Natural killer cell (primary cell): ENCODE data around the gene GALNS. TPM values are rescaled to one million over a fixed set of nuclear protein-coding genes. Genes with fewer than 3 reads are reported as not detected.

Experiments used
- ATAC-seq, 3 donors: fragments of 150-1000 bp in 2 of 3; fragments of 200-7000 bp in 1 of 3; cut with Tn5 transposase; 1 replicate in 1 of 3; 2 replicates in 2 of 3; pipeline ENCODE4 v1.10.0; 2021; ENCODE audit warnings: mild to moderate bottlenecking in 2 of 3, moderate library complexity in 2 of 3
- DNase-seq, 2 donors: peaks; one replicate each; pipeline versions ENCODE4 v3.0.0 to v3.0.0-alpha.2; 2013 to 2021; ENCODE audit warnings: mixed read lengths in 1 of 2
- H3K27ac ChIP-seq: one replicate; pipeline ENCODE4 v1.5.1; 2013; ENCODE audit warnings: mild to moderate bottlenecking, low read length
- H3K27me3 ChIP-seq: one replicate; pipeline ENCODE4 v1.6.1; 2013; ENCODE audit warnings: low read length; ENCODE audit not compliant: control insufficient read depth, insufficient read depth
- H3K36me3 ChIP-seq: one replicate; pipeline ENCODE4 v1.6.1; 2013; ENCODE audit warnings: low read length; ENCODE audit not compliant: control insufficient read depth, insufficient read depth
- H3K4me1 ChIP-seq: one replicate; pipeline ENCODE4 v1.6.1; 2013; ENCODE audit warnings: low read length; ENCODE audit not compliant: control insufficient read depth, insufficient read depth
- H3K4me3 ChIP-seq: one replicate; pipeline ENCODE4 v1.5.1; 2013; ENCODE audit warnings: low read length
- H3K9me3 ChIP-seq: one replicate; pipeline ENCODE4 v1.6.1; 2013; ENCODE audit warnings: low read length; ENCODE audit not compliant: control insufficient read depth, insufficient read depth
- H3K27ac Mint-ChIP-seq, 2 donors: one replicate each; pipeline ENCODE4 v1.8.0; 2022; ENCODE audit warnings: mild to moderate bottlenecking in 2 of 2, mixed read lengths in 2 of 2, moderate library complexity in 1 of 2
- H3K27me3 Mint-ChIP-seq, 2 donors: one replicate each; pipeline ENCODE4 v1.8.0; 2022; ENCODE audit warnings: low read depth in 2 of 2, mixed read lengths in 2 of 2
- H3K36me3 Mint-ChIP-seq: one replicate; pipeline ENCODE4 v1.8.0; 2022; ENCODE audit warnings: mixed read lengths
- H3K4me1 Mint-ChIP-seq, 2 donors: one replicate each; pipeline ENCODE4 v1.8.0; 2022; ENCODE audit warnings: mixed read lengths in 2 of 2
- H3K4me3 Mint-ChIP-seq: one replicate; pipeline ENCODE4 v1.8.0; 2022; ENCODE audit warnings: mild to moderate bottlenecking, moderate library complexity, mixed read lengths
- H3K9me3 Mint-ChIP-seq, 2 donors: one replicate each; pipeline ENCODE4 v1.8.0; 2022; ENCODE audit warnings: mixed read lengths in 2 of 2
- CTCF ChIP-seq: fragments of 200-600 bp; IDR thresholded peaks from one replicate; pipeline ENCODE4 v1.8.0; 2022; ENCODE audit warnings: antibody characterized with exemption
- WGBS: methylation state at CpG from one replicate; pipeline ENCODE4 v1.1.7; 2013; ENCODE audit warnings: missing lambda C conversion rate; ENCODE audit not compliant: insufficient coverage; 5-methylcytosine and 5-hydroxymethylcytosine counted together
- intact Hi-C: fragments of 100-400 bp; cut with micrococcal nuclease; formaldehyde crosslinking; loops from one replicate; pipeline ENCODE4 v1.14.2; 2022
- total RNA-seq, 4 donors: library from RNA; stranded (reverse); fragments of 120-200 nt in 1 of 4; gene quantifications; one replicate each; pipeline versions ENCODE4 v1.2.3 to v1.2.4, GENCODE V29; 2013 to 2022

Gene GALNS
- total RNA-seq, 3 donors from 2014 or later (not counting 1 experiment from before 2014, with no cell fraction given): 58.1 to 75.8 (median 65.7) TPM

GRCh38 chr16:88841521-88842307 lies 15.0 kb downstream of the GALNS start:
- H3K36me3 Mint-ChIP-seq: no peaks in the 10 kb centered on the region
- no peak for TF ChIP-seq CTCF
- intact Hi-C loops: no loop called here
- no peaks in the 10 kb centered on the region for H3K9me3 Mint-ChIP-seq
- ATAC-seq (no peak), DNase-seq (no peak)
- Histone ChIP-seq H3K4me3 (no peak overlapping the region), H3K9me3 (no peaks in the 10 kb centered on the region), H3K4me1 (no peaks in the 10 kb centered on the region), H3K27ac (no peak overlapping the region), H3K36me3 (peaks cover 14% of the 10 kb centered on the region), H3K27me3 (no peaks in the 10 kb centered on the region)
- WGBS: 92% methylated on average over 40 of the region's 40 CpGs
- H3K27me3 Mint-ChIP-seq: no peaks in the 10 kb centered on the region
- H3K4me3 Mint-ChIP-seq: no peak overlapping the region
- H3K4me1 Mint-ChIP-seq: no peaks in the 10 kb centered on the region
- no peak overlapping the region for H3K27ac Mint-ChIP-seq

GRCh38 chr16:88840600-88841215 lies 16.0 kb downstream of the GALNS start:
- no peaks in the 10 kb centered on the region for H3K9me3 ChIP-seq
- no peak for TF ChIP-seq CTCF
- H3K27me3 ChIP-seq: no peaks in the 10 kb centered on the region
- H3K27me3 Mint-ChIP-seq: no peaks in the 10 kb centered on the region
- ATAC-seq (no peak), DNase-seq (no peak)
- H3K27ac ChIP-seq: no peak overlapping the region
- no peak overlapping the region for H3K27ac Mint-ChIP-seq
- no peak overlapping the region for H3K4me3 Mint-ChIP-seq
- WGBS: 95% methylated on average over 30 of the region's 30 CpGs
- intact Hi-C loops: no loop called here
- H3K4me1 Mint-ChIP-seq: no peaks in the 10 kb centered on the region
- H3K4me3 ChIP-seq: no peak overlapping the region
- H3K36me3 Mint-ChIP-seq: no peaks in the 10 kb centered on the region
- no peaks in the 10 kb centered on the region for H3K4me1 ChIP-seq
- peaks cover 14% of the 10 kb centered on the region for H3K36me3 ChIP-seq
- H3K9me3 Mint-ChIP-seq: no peaks in the 10 kb centered on the region

GRCh38 chr16:88839745-88840599 lies 16.8 kb downstream of the GALNS start:
- no peaks in the 10 kb centered on the region for H3K27me3 ChIP-seq
- Mint-ChIP-seq H3K27me3 (no peaks in the 10 kb centered on the region), H3K4me3 (no peak overlapping the region), H3K9me3 (no peaks in the 10 kb centered on the region), H3K27ac (no peak overlapping the region), H3K4me1 (no peaks in the 10 kb centered on the region), H3K36me3 (no peaks in the 10 kb centered on the region)
- H3K27ac ChIP-seq: no peak overlapping the region
- no peak for ATAC-seq
- intact Hi-C loops: no loop called here
- H3K4me1 ChIP-seq: no peaks in the 10 kb centered on the region
- WGBS: 94% methylated on average over 24 of the region's 24 CpGs
- no peak for DNase-seq
- no peak for TF ChIP-seq CTCF
- H3K36me3 ChIP-seq: peaks cover 19% of the 10 kb centered on the region
- no peak overlapping the region for H3K4me3 ChIP-seq
- no peaks in the 10 kb centered on the region for H3K9me3 ChIP-seq
